ENCODE measurements around the gene MAFF. TPM values are rescaled to one million over a fixed set of nuclear protein-coding genes. Genes with fewer than 3 reads are reported as not detected.

The MAFF gene
- total RNA-seq, 2 experiments from 2014 or later = 25.6 to 27.3 TPM

DNA sequence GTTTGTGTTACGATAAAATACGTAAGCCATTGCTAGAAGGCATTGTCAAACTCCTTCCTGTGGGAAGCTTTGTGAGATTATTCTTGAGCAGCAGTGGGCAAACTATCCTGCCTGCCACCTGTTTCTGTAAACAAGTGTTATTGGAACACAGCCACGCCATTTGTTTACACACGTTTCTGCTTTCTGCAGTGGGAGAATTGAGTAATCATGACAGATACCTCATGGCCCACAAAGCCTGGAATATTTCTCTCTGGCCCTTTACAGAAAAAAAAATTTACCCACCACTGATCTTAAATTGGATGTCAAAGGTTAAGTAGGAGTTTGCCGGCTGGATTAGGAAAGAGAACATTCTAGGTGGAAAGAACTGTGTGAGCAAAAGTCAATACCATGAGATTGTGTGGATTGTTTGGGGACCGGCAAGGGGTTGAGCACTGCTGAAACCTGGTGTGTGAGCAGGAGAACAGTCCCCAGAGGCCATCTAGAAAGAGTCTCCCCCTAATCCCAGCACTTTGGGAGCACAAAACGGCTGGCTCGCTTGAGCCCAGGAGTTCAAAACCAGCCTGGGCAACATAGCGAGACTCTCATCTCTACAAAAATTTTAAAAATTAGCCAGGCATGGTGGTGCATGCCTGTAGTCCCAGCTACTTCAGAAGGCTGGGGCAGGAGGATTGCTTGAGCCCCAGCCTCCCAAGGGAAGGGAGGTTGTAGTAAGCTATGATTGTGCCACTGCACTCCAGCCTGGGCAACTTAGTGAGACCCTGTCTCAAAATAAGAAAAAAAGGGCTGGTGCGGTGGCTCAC lies 14.2 kb upstream of the MAFF start:
- Histone ChIP-seq H3K27me3 (ENCODE audit: control insufficient read depth in 1 of 2, insufficient read depth in 2 of 2, low read length in 2 of 2) (no peaks in the 10 kb centered on the region), H3K9me3 (ENCODE audit: control insufficient read depth in 1 of 2, insufficient read depth in 1 of 2, low read length in 2 of 2) (no peaks in the 10 kb centered on the region), H3K27ac (ENCODE audit: low read depth in 1 of 2, low read length in 2 of 2) (no peak overlapping the region), H3K4me3 (ENCODE audit: low read length) (no peak overlapping the region), H3K36me3 (ENCODE audit: insufficient read depth, low read length) (no peaks in the 10 kb centered on the region), H3K4me1 (ENCODE audit: insufficient read depth, low read length) (no peaks in the 10 kb centered on the region)
- no peaks in the 10 kb centered on the region for H3K36me3 Mint-ChIP-seq (ENCODE audit: low read depth)
- intact Hi-C loops (cut with DNase I, micrococcal nuclease) = loop anchor here in 1 of 2 experiments (10.0 kb wide), 1 partner anchor 387 kb away; the partner anchor contains the start of gene DMC1
- ATAC-seq (ENCODE audit: poor library complexity) (no peak), DNase-seq (no peak)
- ChIA-PET CTCF (no interaction called here), POLR2A (no interaction called here)
- no peak overlapping the region for H3K27ac Mint-ChIP-seq
- no peaks in the 10 kb centered on the region for H3K9me3 Mint-ChIP-seq
- no peaks in the 10 kb centered on the region for H3K27me3 Mint-ChIP-seq
- no peak overlapping the region for H3K4me3 Mint-ChIP-seq
- H3K4me1 Mint-ChIP-seq (ENCODE audit: low read depth) = no peaks in the 10 kb centered on the region
- TF ChIP-seq, protein P1, sequence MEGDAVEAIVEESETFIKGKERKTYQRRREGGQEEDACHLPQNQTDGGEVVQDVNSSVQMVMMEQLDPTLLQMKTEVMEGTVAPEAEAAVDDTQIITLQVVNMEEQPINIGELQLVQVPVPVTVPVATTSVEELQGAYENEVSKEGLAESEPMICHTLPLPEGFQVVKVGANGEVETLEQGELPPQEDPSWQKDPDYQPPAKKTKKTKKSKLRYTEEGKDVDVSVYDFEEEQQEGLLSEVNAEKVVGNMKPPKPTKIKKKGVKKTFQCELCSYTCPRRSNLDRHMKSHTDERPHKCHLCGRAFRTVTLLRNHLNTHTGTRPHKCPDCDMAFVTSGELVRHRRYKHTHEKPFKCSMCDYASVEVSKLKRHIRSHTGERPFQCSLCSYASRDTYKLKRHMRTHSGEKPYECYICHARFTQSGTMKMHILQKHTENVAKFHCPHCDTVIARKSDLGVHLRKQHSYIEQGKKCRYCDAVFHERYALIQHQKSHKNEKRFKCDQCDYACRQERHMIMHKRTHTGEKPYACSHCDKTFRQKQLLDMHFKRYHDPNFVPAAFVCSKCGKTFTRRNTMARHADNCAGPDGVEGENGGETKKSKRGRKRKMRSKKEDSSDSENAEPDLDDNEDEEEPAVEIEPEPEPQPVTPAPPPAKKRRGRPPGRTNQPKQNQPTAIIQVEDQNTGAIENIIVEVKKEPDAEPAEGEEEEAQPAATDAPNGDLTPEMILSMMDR (IDR thresholded peaks at IDR 0.05) = no peak

DNA sequence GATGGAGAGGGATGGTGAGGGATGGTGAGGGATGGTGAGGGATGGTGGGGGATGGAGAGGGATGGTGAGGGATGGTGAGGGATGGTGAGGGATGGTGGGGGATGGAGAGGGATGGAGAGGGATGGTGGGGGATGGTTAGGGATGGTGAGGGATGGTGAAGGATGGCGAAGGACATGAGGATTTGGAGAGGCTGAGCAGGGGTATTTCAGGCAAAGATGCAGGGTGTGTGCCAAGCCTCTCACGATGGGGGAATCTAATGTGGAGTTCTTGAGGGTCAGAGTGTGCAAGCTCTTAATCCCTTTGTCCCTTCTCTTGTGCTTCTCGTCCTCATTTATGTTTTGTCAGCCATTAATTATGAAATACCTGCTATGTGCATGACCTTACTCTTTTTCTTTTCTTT lies 12.7 kb upstream of the MAFF start:
- Mint-ChIP-seq H3K4me3 (no peak overlapping the region), H3K27ac (no peak overlapping the region), H3K27me3 (no peaks in the 10 kb centered on the region), H3K4me1 (ENCODE audit: low read depth) (no peaks in the 10 kb centered on the region), H3K36me3 (ENCODE audit: low read depth) (no peaks in the 10 kb centered on the region), H3K9me3 (no peaks in the 10 kb centered on the region)
- Histone ChIP-seq H3K27ac (ENCODE audit: low read depth in 1 of 2, low read length in 2 of 2) (no peak overlapping the region), H3K4me3 (ENCODE audit: low read length) (no peak overlapping the region), H3K9me3 (ENCODE audit: control insufficient read depth in 1 of 2, insufficient read depth in 1 of 2, low read length in 2 of 2) (no peaks in the 10 kb centered on the region), H3K27me3 (ENCODE audit: control insufficient read depth in 1 of 2, insufficient read depth in 2 of 2, low read length in 2 of 2) (no peaks in the 10 kb centered on the region), H3K4me1 (ENCODE audit: insufficient read depth, low read length) (no peaks in the 10 kb centered on the region), H3K36me3 (ENCODE audit: insufficient read depth, low read length) (no peaks in the 10 kb centered on the region)
- ATAC-seq (ENCODE audit: poor library complexity) (no peak), DNase-seq (no peak)
- intact Hi-C loops (cut with DNase I, micrococcal nuclease) = loop anchor here in 1 of 2 experiments (10.0 kb wide), 1 partner anchor 386 kb away; the partner anchor contains the start of gene DMC1
- ChIA-PET POLR2A (no interaction called here), CTCF (no interaction called here)
- TF ChIP-seq, protein P1 (IDR thresholded peaks at IDR 0.05) = no peak

DNA sequence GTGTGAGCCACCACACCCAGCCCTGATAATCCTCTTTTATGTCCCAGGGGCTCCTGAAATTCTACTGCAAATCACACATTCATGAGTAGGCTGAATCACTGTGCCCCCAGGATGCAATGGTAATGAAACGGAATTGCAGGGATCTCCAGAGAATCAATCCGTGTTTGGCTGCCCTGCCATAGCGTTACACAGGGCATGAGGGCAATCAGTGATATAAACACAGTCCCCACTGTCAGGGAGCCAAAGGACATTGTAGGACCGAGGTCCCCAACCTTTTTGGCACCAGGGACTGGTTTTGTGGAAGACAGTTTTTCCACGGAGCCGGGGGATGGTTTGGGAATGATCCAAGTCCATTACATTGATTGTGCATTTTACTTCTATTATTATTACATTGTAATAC lies 11.2 kb upstream of the MAFF start:
- H3K4me1 ChIP-seq (ENCODE audit: insufficient read depth, low read length) = peaks cover 5% of the 10 kb centered on the region
- H3K9me3 Mint-ChIP-seq = no peaks in the 10 kb centered on the region
- no peaks in the 10 kb centered on the region for H3K27me3 ChIP-seq (ENCODE audit: control insufficient read depth in 1 of 2, insufficient read depth in 2 of 2, low read length in 2 of 2)
- ChIA-PET CTCF (no interaction called here), POLR2A (no interaction called here)
- DNase-seq = no peak
- ATAC-seq (ENCODE audit: poor library complexity) = no peak
- intact Hi-C loops (cut with DNase I, micrococcal nuclease) = no loop called here
- no peaks in the 10 kb centered on the region for H3K27me3 Mint-ChIP-seq
- H3K4me1 Mint-ChIP-seq (ENCODE audit: low read depth) = no peaks in the 10 kb centered on the region
- no peak overlapping the region for H3K27ac ChIP-seq (ENCODE audit: low read depth in 1 of 2, low read length in 2 of 2)
- no peak overlapping the region for H3K4me3 ChIP-seq (ENCODE audit: low read length)
- TF ChIP-seq, protein P1 (IDR thresholded peaks at IDR 0.05) = no peak
- no peaks in the 10 kb centered on the region for H3K36me3 ChIP-seq (ENCODE audit: insufficient read depth, low read length)
- no peak overlapping the region for H3K27ac Mint-ChIP-seq
- H3K36me3 Mint-ChIP-seq (ENCODE audit: low read depth) = no peaks in the 10 kb centered on the region
- H3K9me3 ChIP-seq (ENCODE audit: control insufficient read depth in 1 of 2, insufficient read depth in 1 of 2, low read length in 2 of 2) = no peaks in the 10 kb centered on the region
- H3K4me3 Mint-ChIP-seq = no peak overlapping the region
